H1 (cell line): ENCODE data around the gene COX5A. TPM values are rescaled to one million over a fixed set of nuclear protein-coding genes. Genes with fewer than 3 reads are reported as not detected.

Experiments
- CTCF ChIA-PET: fragments of 300-600 bp; sonication (Branson Sonifier 250); formaldehyde crosslinking; loops from one replicate; lab custom pipeline; 2021; ENCODE audit not compliant: partially characterized antibody; lab: Charles Lee
- POLR2A ChIA-PET: fragments of 300-600 bp; sonication (Branson Sonifier 250); formaldehyde crosslinking; loops from one replicate; lab custom pipeline; 2021; ENCODE audit warnings: inconsistent platforms; ENCODE audit not compliant: partially characterized antibody; lab: Charles Lee
- DNase-seq, 2 experiments: peaks; one replicate each; pipeline versions ENCODE4 v3.0.0 to v3.0.0-alpha.2; 2010 to 2022; ENCODE audit warnings: low spot score in 2 of 2, low read depth in 1 of 2, mixed read lengths in 1 of 2
- FAIRE-seq: peaks from 2 replicates; lab custom pipeline; 2011; peaks lifted over from hg19 to GRCh38; lab: Jason Lieb, UNC
- H2AFZ ChIP-seq: 2 replicates; pipeline ENCODE4 v1.8.1; 2012; ENCODE audit warnings: low read length, inconsistent platforms
- H2AK5ac ChIP-seq: 2 replicates; pipeline ENCODE4 v1.6.1; 2013; ENCODE audit warnings: low read depth, low read length
- H2BK120ac ChIP-seq: replicated peaks from 2 replicates; pipeline ENCODE3; 2013; ENCODE audit warnings: low read depth, low read length, inconsistent platforms
- H2BK12ac ChIP-seq: 2 replicates; pipeline ENCODE4 v1.6.1; 2013; ENCODE audit warnings: low read depth, low read length
- H2BK15ac ChIP-seq: 2 replicates; pipeline ENCODE4 v1.6.1; 2013; ENCODE audit warnings: low read length
- H2BK20ac ChIP-seq: 2 replicates; pipeline ENCODE4 v1.6.1; 2013; ENCODE audit warnings: low read length
- H2BK5ac ChIP-seq: 2 replicates; pipeline ENCODE4 v1.6.1; 2013; ENCODE audit warnings: low read depth, low read length
- H3K14ac ChIP-seq: 2 replicates; pipeline ENCODE4 v1.6.1; 2013; ENCODE audit warnings: inconsistent platforms; ENCODE audit not compliant: insufficient read length
- H3K18ac ChIP-seq: 2 replicates; pipeline ENCODE4 v1.6.1; 2013; ENCODE audit warnings: low read length; ENCODE audit errors: extremely low read depth
- H3K23ac ChIP-seq: 2 replicates; pipeline ENCODE4 v1.6.1; 2013; ENCODE audit warnings: inconsistent platforms; ENCODE audit not compliant: insufficient read length
- H3K23me2 ChIP-seq: 2 replicates; pipeline ENCODE4 v1.6.1; 2013; ENCODE audit warnings: low read depth, low read length
- H3K27ac ChIP-seq: 2 replicates; pipeline ENCODE4 v1.6.1; 2011; ENCODE audit warnings: low read depth, low read length, inconsistent platforms
- H3K27me3 ChIP-seq, 4 experiments: replicated peaks in 1 of 4; 1 replicate in 1 of 4; 2 replicates in 3 of 4; pipeline versions ENCODE4 v1.6.1 to v1.8.1; 2011 to 2013; ENCODE audit warnings: low read length in 3 of 4, mild to moderate bottlenecking in 3 of 4, inconsistent platforms in 2 of 4, mixed read lengths in 2 of 4, moderate library complexity in 1 of 4; ENCODE audit not compliant: control insufficient read depth in 3 of 4, insufficient read depth in 3 of 4; ENCODE audit errors: extremely low read depth in 1 of 4
- H3K36me3 ChIP-seq, 4 experiments: 2 replicates each; pipeline versions ENCODE4 v1.6.1 to v1.8.1; 2011 to 2013; ENCODE audit warnings: mild to moderate bottlenecking in 4 of 4, low read length in 3 of 4, moderate library complexity in 2 of 4, control low read depth in 1 of 4, inconsistent platforms in 1 of 4; ENCODE audit not compliant: insufficient read depth in 4 of 4, control insufficient read depth in 2 of 4
- H3K4ac ChIP-seq: replicated peaks from 2 replicates; pipeline ENCODE3; 2013; ENCODE audit warnings: low read length, low read depth, mixed read lengths, inconsistent platforms; ENCODE audit not compliant: insufficient read length
- H3K4me1 ChIP-seq, 4 experiments: replicated peaks in 1 of 4; 1 replicate in 1 of 4; 2 replicates in 3 of 4; pipeline versions ENCODE4 v1.6.1 to v1.8.1; 2011 to 2013; ENCODE audit warnings: low read length in 3 of 4, inconsistent platforms in 2 of 4, mixed read lengths in 1 of 4; ENCODE audit not compliant: insufficient read depth in 4 of 4, control insufficient read depth in 3 of 4
- H3K4me2 ChIP-seq, 2 experiments: 2 replicates each; pipeline versions ENCODE4 v1.6.1 to v1.8.1; 2011 to 2013; ENCODE audit warnings: low read depth in 2 of 2, low read length in 2 of 2, control low read depth in 1 of 2, inconsistent platforms in 1 of 2, mild to moderate bottlenecking in 1 of 2; ENCODE audit not compliant: insufficient read depth in 1 of 2
- H3K4me3 ChIP-seq, 4 experiments: fragments of 200-600, 300-600 bp in 1 of 4; sonication (generic), shearing (Covaris generic), sonication (Bioruptor Twin) in 1 of 4; 2 replicates each; pipeline versions ENCODE4 v1.5.1 to v1.8.1; 2011 to 2016; ENCODE audit warnings: low read length in 4 of 4, low read depth in 3 of 4, control low read depth in 2 of 4, inconsistent platforms in 2 of 4, mild to moderate bottlenecking in 2 of 4, mixed read lengths in 1 of 4, moderate library complexity in 1 of 4; ENCODE audit not compliant: insufficient read depth in 2 of 4; ENCODE audit errors: extremely low read depth in 1 of 4
- H3K56ac ChIP-seq: replicated peaks from 2 replicates; pipeline ENCODE3; 2013; ENCODE audit warnings: low read depth, mild to moderate bottlenecking, mixed read lengths, low read length, inconsistent platforms; ENCODE audit not compliant: insufficient read length
- H3K79me1 ChIP-seq: 2 replicates; pipeline ENCODE4 v1.6.1; 2013; ENCODE audit warnings: low read depth, low read length, control low read depth
- H3K79me2 ChIP-seq, 2 experiments: 2 replicates each; pipeline versions ENCODE4 v1.6.1 to v1.8.1; 2012 to 2013; ENCODE audit warnings: low read length in 2 of 2, mild to moderate bottlenecking in 2 of 2, inconsistent platforms in 1 of 2; ENCODE audit not compliant: insufficient read depth in 2 of 2, control insufficient read depth in 1 of 2
- H3K9ac ChIP-seq, 4 experiments: replicated peaks in 1 of 4; 1 replicate in 1 of 4; 2 replicates in 3 of 4; pipeline versions ENCODE4 v1.6.1 to v1.8.1; 2011 to 2013; ENCODE audit warnings: low read depth in 3 of 4, low read length in 3 of 4, control low read depth in 2 of 4, mild to moderate bottlenecking in 2 of 4, moderate library complexity in 2 of 4, inconsistent platforms in 1 of 4; ENCODE audit errors: extremely low read depth in 1 of 4
- H3K9me3 ChIP-seq, 2 experiments: 2 replicates each; pipeline versions ENCODE4 v1.6.1 to v1.8.1; 2012 to 2013; ENCODE audit warnings: mild to moderate bottlenecking in 2 of 2, moderate library complexity in 2 of 2, control low read depth in 1 of 2, inconsistent platforms in 1 of 2, low read depth in 1 of 2, low read length in 1 of 2, mixed read lengths in 1 of 2; ENCODE audit not compliant: insufficient read depth in 2 of 2
- H4K20me1 ChIP-seq, 2 experiments: replicated peaks in 1 of 2; 2 replicates each; pipeline versions ENCODE3 to v1.8.1; 2011 to 2013; ENCODE audit warnings: inconsistent platforms in 2 of 2, low read length in 2 of 2, mild to moderate bottlenecking in 1 of 2; ENCODE audit not compliant: insufficient read depth in 2 of 2, control insufficient read depth in 1 of 2
- H4K5ac ChIP-seq: 2 replicates; pipeline ENCODE4 v1.6.1; 2013; ENCODE audit warnings: low read length, low read depth, mixed read lengths, inconsistent platforms; ENCODE audit not compliant: insufficient read length
- H4K8ac ChIP-seq: 2 replicates; pipeline ENCODE4 v1.8.0; 2013; ENCODE audit warnings: mild to moderate bottlenecking, moderate library complexity, low read length, inconsistent platforms; ENCODE audit not compliant: insufficient read depth; ENCODE audit errors: extremely low read depth
- H4K91ac ChIP-seq: replicated peaks from 2 replicates; pipeline ENCODE3; 2013; ENCODE audit warnings: low read length, mixed read lengths, inconsistent platforms; ENCODE audit not compliant: insufficient read length
- BCL11A ChIP-seq, 2 experiments: IDR thresholded peaks; one replicate each; pipeline ENCODE4 v1.6.1; 2011; ENCODE audit warnings: low read depth in 2 of 2, low read length in 2 of 2, mild to moderate bottlenecking in 2 of 2
- CTBP2 ChIP-seq: IDR thresholded peaks from 2 replicates; pipeline ENCODE4 v1.7.0; 2011; ENCODE audit warnings: borderline replicate concordance, mild to moderate bottlenecking, moderate library complexity, mixed read lengths, low read length; ENCODE audit not compliant: insufficient read depth, insufficient read length
- GTF2F1 ChIP-seq: IDR thresholded peaks from 2 replicates; pipeline ENCODE4 v1.6.1; 2012; ENCODE audit warnings: low read depth, low read length, improper control_type of control experiment, borderline replicate concordance
- JUN ChIP-seq: IDR thresholded peaks from 2 replicates; pipeline ENCODE4 v1.6.1; 2011; ENCODE audit warnings: low read depth, mild to moderate bottlenecking, improper control_type of control experiment, low read length
- KDM5A ChIP-seq: fragments of 200-600 bp; IDR thresholded peaks from 2 replicates; pipeline ENCODE4 v1.7.1; 2012; ENCODE audit warnings: mild to moderate bottlenecking, low read length, inconsistent platforms, mixed read lengths
- PHF8 ChIP-seq: fragments of 200-600 bp; sonication (generic); conservative IDR thresholded peaks from 2 replicates; pipeline ENCODE4 v1.7.1; 2012; ENCODE audit warnings: low read depth, mild to moderate bottlenecking, inconsistent platforms, low read length, moderate library complexity
- SP4 ChIP-seq: IDR thresholded peaks from 2 replicates; pipeline ENCODE4 v1.6.1; 2012; ENCODE audit warnings: low read length, inconsistent platforms
- WGBS, 2 experiments: shearing (Covaris generic) in 1 of 2; methylation state at CpG; one replicate each; pipeline versions ENCODE4 v1.1.6 to v1.1.7; 2013 to 2015; ENCODE audit warnings: low lambda C conversion rate in 2 of 2, mixed read lengths in 2 of 2, inconsistent platforms in 1 of 2, low coverage in 1 of 2, missing lambda C conversion rate in 1 of 2; ENCODE audit not compliant: insufficient replicate concordance in 2 of 2, insufficient coverage in 1 of 2, insufficient read length in 1 of 2; ENCODE audit errors: extremely low coverage in 1 of 2, missing lambda C conversion rate in 1 of 2; 5-methylcytosine and 5-hydroxymethylcytosine counted together
- polyA plus RNA-seq, 7 experiments: library from polyadenylated mRNA; depleted of rRNA in 3 of 7; stranded (reverse) in 5 of 7; unstranded in 2 of 7; fragments of >200 nt in 5 of 7; fragments of 200-250 nt in 2 of 7; gene quantifications; 1 replicate in 5 of 7; 2 replicates in 1 of 7; 4 replicates in 1 of 7; pipeline versions ENCODE4 v1.2.1 to v1.2.3, GENCODE V29; 2011 to 2013; ENCODE audit warnings: missing spikeins in 2 of 7, mixed read lengths in 2 of 7
- total RNA-seq: library from RNA; stranded (reverse); fragmentation: NEBNext Ultra II Directional; extraction: Animal tissue kit (Norgen Biotek cat#: 25700); gene quantifications from 2 replicates; pipeline ENCODE4 v1.2.1, GENCODE V29; 2021

Gene COX5A
- total and polyA plus RNA-seq, 2 of the 8 experiments (the other 6 are each of a cell fraction or from before 2014, with no cell fraction given), result 270 to 367 TPM

GRCh38 chr15:74978077-74978476 lies 40.2 kb upstream of the COX5A start:
- Histone ChIP-seq H3K23me2 (no peaks in the 10 kb centered on the region), H3K79me2 (no peaks in the 10 kb centered on the region), H4K8ac (no peak overlapping the region), H3K14ac (no peak overlapping the region), H3K23ac (no peak overlapping the region), H2BK15ac (no peak overlapping the region), H3K4ac (no peak overlapping the region), H4K91ac (no peak overlapping the region), H3K27ac (no peak overlapping the region), H3K4me2 (no peak overlapping the region), H2AK5ac (no peak overlapping the region), H3K56ac (no peak overlapping the region), H2BK12ac (no peak overlapping the region), H3K27me3 (no peaks in the 10 kb centered on the region), H2AFZ (no peak overlapping the region), H3K36me3 (no peaks in the 10 kb centered on the region), H2BK20ac (no peak overlapping the region), H3K79me1 (no peaks in the 10 kb centered on the region), H2BK120ac (no peak overlapping the region), H3K9me3 (no peaks in the 10 kb centered on the region), H4K5ac (no peak overlapping the region), H3K9ac (no peak overlapping the region), H3K4me1 (peaks cover 0 to 4% (median 1%) of the 10 kb centered on the region in 4 experiments; a peak in 3 of 7 replicates), H3K4me3 (no peak overlapping the region), H4K20me1 (no peaks in the 10 kb centered on the region), H3K18ac (no peak overlapping the region), H2BK5ac (no peak overlapping the region)
- POLR2A ChIA-PET, result no interaction called here
- no peak for FAIRE-seq
- no peak for TF ChIP-seq KDM5A
- no peak for TF ChIP-seq SP4
- no peak for TF ChIP-seq GTF2F1
- TF ChIP-seq CTBP2, result no peak
- TF ChIP-seq JUN, result no peak
- TF ChIP-seq PHF8, result no peak
- no peak for TF ChIP-seq BCL11A (IDR thresholded peaks at IDR 0.05; ENCODE audit: low read depth in 2 of 2, low read length in 2 of 2)
- no peak for DNase-seq
- CTCF ChIA-PET, result interaction anchor here (1.2 to 2.7 kb wide), 4 partner anchors 10 to 20 kb away, joined by 3 to 20 read pairs (median 6); partner anchors contain the start of genes RPP25 and SCAMP5
- 93% methylated on average over 1 of the region's 1 CpG; no CpG with 5 or more reads in 1 of the 2 experiments for WGBS, 2 experiments
